ENCODE results near the gene KRT81.

DNA sequence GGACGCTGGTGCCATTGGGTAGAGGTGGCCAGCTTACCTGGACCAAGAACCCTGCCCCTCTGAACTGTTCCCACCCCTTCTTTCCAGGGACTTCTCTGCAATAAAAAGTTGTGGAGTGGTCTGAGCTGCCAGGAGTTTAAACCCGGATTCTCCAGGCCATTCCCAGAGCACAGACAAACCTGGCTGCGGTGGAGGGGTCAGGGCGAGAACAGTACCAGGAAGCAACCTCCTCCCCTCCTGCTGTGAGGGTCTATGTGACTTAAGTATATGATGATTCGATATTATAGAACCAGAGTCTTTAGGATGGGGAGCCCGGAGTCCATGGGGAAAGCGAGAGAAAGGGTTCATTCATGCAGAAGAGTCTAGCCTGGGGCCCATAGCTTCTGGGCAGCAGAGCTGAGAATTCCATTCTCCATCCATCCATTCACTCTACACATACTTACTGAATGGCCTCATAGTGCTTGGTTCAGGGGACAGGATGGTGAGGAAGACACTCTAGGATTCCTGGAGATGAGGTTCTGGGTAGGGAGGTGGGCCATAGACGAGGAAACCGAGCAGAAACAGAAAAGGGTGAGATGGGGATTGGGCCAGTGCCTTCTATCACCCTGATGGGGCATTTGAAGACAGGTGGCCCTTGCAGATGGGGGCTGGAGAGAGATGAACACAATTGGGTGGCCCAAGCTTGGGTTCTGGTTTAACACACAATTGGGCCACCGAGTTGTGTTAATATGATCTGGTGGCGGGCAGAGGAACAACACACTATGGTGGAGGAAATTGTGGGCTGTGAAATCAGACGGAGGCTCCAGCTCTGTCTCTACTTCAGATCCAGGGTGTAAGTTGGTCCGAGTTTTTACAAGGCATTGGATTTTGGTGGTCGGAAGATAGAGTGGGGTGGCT is 11.7 kb downstream of the KRT81 start:
- TF ChIP-seq, protein P1, sequence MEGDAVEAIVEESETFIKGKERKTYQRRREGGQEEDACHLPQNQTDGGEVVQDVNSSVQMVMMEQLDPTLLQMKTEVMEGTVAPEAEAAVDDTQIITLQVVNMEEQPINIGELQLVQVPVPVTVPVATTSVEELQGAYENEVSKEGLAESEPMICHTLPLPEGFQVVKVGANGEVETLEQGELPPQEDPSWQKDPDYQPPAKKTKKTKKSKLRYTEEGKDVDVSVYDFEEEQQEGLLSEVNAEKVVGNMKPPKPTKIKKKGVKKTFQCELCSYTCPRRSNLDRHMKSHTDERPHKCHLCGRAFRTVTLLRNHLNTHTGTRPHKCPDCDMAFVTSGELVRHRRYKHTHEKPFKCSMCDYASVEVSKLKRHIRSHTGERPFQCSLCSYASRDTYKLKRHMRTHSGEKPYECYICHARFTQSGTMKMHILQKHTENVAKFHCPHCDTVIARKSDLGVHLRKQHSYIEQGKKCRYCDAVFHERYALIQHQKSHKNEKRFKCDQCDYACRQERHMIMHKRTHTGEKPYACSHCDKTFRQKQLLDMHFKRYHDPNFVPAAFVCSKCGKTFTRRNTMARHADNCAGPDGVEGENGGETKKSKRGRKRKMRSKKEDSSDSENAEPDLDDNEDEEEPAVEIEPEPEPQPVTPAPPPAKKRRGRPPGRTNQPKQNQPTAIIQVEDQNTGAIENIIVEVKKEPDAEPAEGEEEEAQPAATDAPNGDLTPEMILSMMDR (IDR thresholded peaks at IDR 0.05): no peak
- no peak for TF ChIP-seq EZH2 (IDR thresholded peaks at IDR 0.05; ENCODE audit: borderline replicate concordance, insufficient read depth, low read depth, low read length, poor library complexity, severe bottlenecking)
